Measurements from ENCODE around the gene CCDC112. TPM values are rescaled to one million over a fixed set of nuclear protein-coding genes. Genes with fewer than 3 reads are reported as not detected.

The CCDC112 gene
- total and polyA plus RNA-seq, 7 donors: 4.6 to 19.4 (median 9.6) TPM

GRCh38 chr5:115284021-115284420 is 12.4 kb downstream of the CCDC112 start:
- 22 to 62% methylated on average over 1 of the region's 1 CpG for WGBS, 2 donors
- peaks cover 0 to 3% (median 0%) of the 10 kb centered on the region in 4 donors for H3K4me1 ChIP-seq
- no peak overlapping the region for H3K27ac ChIP-seq
- no peak for DNase-seq
- H3K9me3 ChIP-seq: no peaks in the 10 kb centered on the region
- H3K36me3 ChIP-seq: no peaks in the 10 kb centered on the region
- no peaks in the 10 kb centered on the region for H3K27me3 ChIP-seq
- intact Hi-C loops (cut with DNase I): no loop called here
- H3K4me3 ChIP-seq: no peak overlapping the region
- TF ChIP-seq EP300 (IDR thresholded peaks at IDR 0.05) (no peak), POLR2AphosphoS5 (IDR thresholded peaks at IDR 0.05) (no peak), CTCF (IDR thresholded peaks at IDR 0.05) (no peak), POLR2A (IDR thresholded peaks at IDR 0.05) (no peak)

GRCh38 chr5:115282131-115282530 is 14.3 kb downstream of the CCDC112 start:
- no peaks in the 10 kb centered on the region for H3K36me3 ChIP-seq
- TF ChIP-seq CTCF (IDR thresholded peaks at IDR 0.05) (no peak), POLR2AphosphoS5 (IDR thresholded peaks at IDR 0.05) (no peak), POLR2A (IDR thresholded peaks at IDR 0.05) (no peak), EP300 (IDR thresholded peaks at IDR 0.05) (no peak)
- WGBS, 2 donors: 95 to 96% methylated on average over 1 of the region's 1 CpG
- H3K4me1 ChIP-seq: peaks cover 0 to 3% (median 0%) of the 10 kb centered on the region in 4 donors
- no peak for DNase-seq
- intact Hi-C loops (cut with DNase I): no loop called here
- no peak overlapping the region for H3K27ac ChIP-seq
- no peak overlapping the region for H3K4me3 ChIP-seq
- H3K27me3 ChIP-seq: no peaks in the 10 kb centered on the region
- no peaks in the 10 kb centered on the region for H3K9me3 ChIP-seq

GRCh38 chr5:115274584-115274983 is 21.9 kb downstream of the CCDC112 start:
- Histone ChIP-seq H3K36me3 (peaks cover 0 to 45% (median 2%) of the 10 kb centered on the region in 4 donors), H3K27me3 (no peaks in the 10 kb centered on the region), H3K4me3 (no peak overlapping the region), H3K4me1 (no peaks in the 10 kb centered on the region), H3K9me3 (no peaks in the 10 kb centered on the region), H3K27ac (no peak overlapping the region)
- WGBS, 2 donors: 81 to 94% methylated on average over 3 of the region's 3 CpGs
- intact Hi-C loops (cut with DNase I): no loop called here
- no peak for DNase-seq
- no peak for TF ChIP-seq CTCF (IDR thresholded peaks at IDR 0.05)
- no peak for TF ChIP-seq POLR2AphosphoS5 (IDR thresholded peaks at IDR 0.05)
- TF ChIP-seq EP300 (IDR thresholded peaks at IDR 0.05): no peak
- no peak for TF ChIP-seq POLR2A (IDR thresholded peaks at IDR 0.05)

GRCh38 chr5:115272297-115272958 is 24.0 kb downstream of the CCDC112 start:
- Histone ChIP-seq H3K36me3 (peaks cover 0 to 60% (median 2%) of the 10 kb centered on the region in 4 donors), H3K27ac (no peak overlapping the region), H3K4me3 (no peak overlapping the region), H3K4me1 (no peaks in the 10 kb centered on the region), H3K27me3 (no peaks in the 10 kb centered on the region), H3K9me3 (no peaks in the 10 kb centered on the region)
- intact Hi-C loops (cut with DNase I): no loop called here
- 23 to 59% methylated on average over 3 of the region's 3 CpGs for WGBS, 2 donors
- TF ChIP-seq CTCF (IDR thresholded peaks at IDR 0.05) (no peak), EP300 (IDR thresholded peaks at IDR 0.05) (no peak), POLR2AphosphoS5 (IDR thresholded peaks at IDR 0.05) (no peak), POLR2A (IDR thresholded peaks at IDR 0.05) (no peak)
- DNase-seq: no peak
